Upper lobe of left lung (tissue), 6 donors: ENCODE data around the gene PTPN1. TPM values are rescaled to one million over a fixed set of nuclear protein-coding genes. Genes with fewer than 3 reads are reported as not detected.
A peak's percentile ranks its signal among the peaks of the same experiment; 100 is the strongest.

Experiments
- ATAC-seq, 2 donors: fragments of 200-7000 bp; cut with Tn5 transposase; one replicate each; pipeline ENCODE4 v1.9.1; 2022; ENCODE audit warnings: mild to moderate bottlenecking in 2 of 2, moderate library complexity in 2 of 2; ENCODE audit not compliant: low FRiP score in 2 of 2
- DNase-seq, 2 donors: peaks; one replicate each; pipeline ENCODE4 v3.0.0-alpha.2; 2019 to 2020
- H3K27ac ChIP-seq, 4 donors: fragments of 200-600 bp; sonication (generic); one replicate each; pipeline ENCODE4 v1.5.1; 2016 to 2019
- H3K27me3 ChIP-seq, 4 donors: fragments of 200-600 bp; sonication (generic); one replicate each; pipeline ENCODE4 v1.5.1; 2017 to 2019
- H3K36me3 ChIP-seq, 4 donors: fragments of 200-600 bp; sonication (generic); one replicate each; pipeline ENCODE4 v1.5.1; 2016 to 2019
- H3K4me1 ChIP-seq, 4 donors: fragments of 200-600 bp; sonication (generic); one replicate each; pipeline ENCODE4 v1.5.1; 2018 to 2019
- H3K4me3 ChIP-seq, 4 donors: fragments of 200-600 bp; sonication (generic); one replicate each; pipeline ENCODE4 v1.5.1; 2017 to 2019; ENCODE audit warnings: mild to moderate bottlenecking in 2 of 4, moderate library complexity in 1 of 4
- H3K9me3 ChIP-seq, 4 donors: fragments of 200-600 bp; sonication (generic); one replicate each; pipeline ENCODE4 v1.5.1; 2018 to 2019
- EP300 ChIP-seq, 4 donors: sonication (generic); formaldehyde crosslinking; IDR thresholded peaks; one replicate each; pipeline ENCODE4 v1.5.1; 2017; ENCODE audit warnings: antibody characterized with exemption in 4 of 4, control low read depth in 2 of 4
- POLR2A ChIP-seq, 4 donors: fragments of 450-650 bp; IDR thresholded peaks; one replicate each; pipeline ENCODE4 v1.5.1; 2016 to 2017; ENCODE audit warnings: antibody characterized with exemption in 4 of 4, mild to moderate bottlenecking in 2 of 4
- POLR2AphosphoS5 ChIP-seq, 2 donors: sonication (generic); formaldehyde crosslinking; IDR thresholded peaks; one replicate each; pipeline ENCODE4 v1.5.1; 2017; ENCODE audit warnings: antibody characterized with exemption in 2 of 2
- WGBS, 2 donors: methylation state at CpG; one replicate each; pipeline ENCODE4 v1.1.5; 2017 to 2018; 5-methylcytosine and 5-hydroxymethylcytosine counted together
- total RNA-seq, 6 donors: library from RNA; depleted of rRNA in 4 of 6; stranded (reverse); fragments of >200 nt in 4 of 6; gene quantifications; one replicate each; pipeline versions ENCODE4 v1.1.0 to v1.2.1, GENCODE V29; 2016 to 2021
- TF ChIP-seq, protein P1 (sequence below), 6 experiments: fragments of 450-650 bp in 4 of 6; fragments of 200-600 bp in 2 of 6; sonication (generic) in 2 of 6; IDR thresholded peaks; one replicate each; pipeline ENCODE4 v1.5.1; 2016 to 2019; ENCODE audit warnings: antibody characterized with exemption in 6 of 6
- donor health status: DM: no; HTN: no; CAD: no; lungs with moderate emphysema.
- donor health status: DM: no; HTN: yes; CAD: no; lungs with severe emphysema.

The PTPN1 gene
- total RNA-seq, 6 donors from 2014 or later, result 75.1 to 137 (median 96.1) TPM

GRCh38 chr20:50591233-50591852 lies 81.2 kb downstream of the PTPN1 start:
- Histone ChIP-seq H3K27ac (no peak overlapping the region), H3K36me3 (peaks cover 10 to 33% (median 26%) of the 10 kb centered on the region in 4 donors)
- WGBS, 2 donors, result 83 to 85% methylated on average over 5 of the region's 5 CpGs

GRCh38 chr20:50592282-50593004 lies 82.3 kb downstream of the PTPN1 start:
- Histone ChIP-seq H3K9me3 (no peaks in the 10 kb centered on the region), H3K36me3 (peaks cover 0 to 22% (median 16%) of the 10 kb centered on the region in 4 donors), H3K27me3 (no peaks in the 10 kb centered on the region), H3K27ac (peak overlapping the region in 2 of 4 donors; percentile 20 to 41), H3K4me3 (no peak overlapping the region), H3K4me1 (peaks cover 19 to 48% (median 25%) of the 10 kb centered on the region in 4 donors)
- WGBS, 2 donors, result 55 to 68% methylated on average over 16 to 19 of the region's 19 CpGs
- TF ChIP-seq EP300 (IDR thresholded peaks at IDR 0.05) (no peak), POLR2A (IDR thresholded peaks at IDR 0.05) (no peak)
- ATAC-seq, result peak; percentile 21 to 27
- DNase-seq, result peak; percentile 78 to 86

More at GRCh38 chr20:50591233-50591852, 81.2 kb downstream of the PTPN1 start:
- Histone ChIP-seq H3K27me3 (no peaks in the 10 kb centered on the region), H3K4me3 (no peak overlapping the region), H3K9me3 (no peaks in the 10 kb centered on the region), H3K4me1 (peaks cover 15 to 45% (median 23%) of the 10 kb centered on the region in 4 donors)
- TF ChIP-seq, protein P1, sequence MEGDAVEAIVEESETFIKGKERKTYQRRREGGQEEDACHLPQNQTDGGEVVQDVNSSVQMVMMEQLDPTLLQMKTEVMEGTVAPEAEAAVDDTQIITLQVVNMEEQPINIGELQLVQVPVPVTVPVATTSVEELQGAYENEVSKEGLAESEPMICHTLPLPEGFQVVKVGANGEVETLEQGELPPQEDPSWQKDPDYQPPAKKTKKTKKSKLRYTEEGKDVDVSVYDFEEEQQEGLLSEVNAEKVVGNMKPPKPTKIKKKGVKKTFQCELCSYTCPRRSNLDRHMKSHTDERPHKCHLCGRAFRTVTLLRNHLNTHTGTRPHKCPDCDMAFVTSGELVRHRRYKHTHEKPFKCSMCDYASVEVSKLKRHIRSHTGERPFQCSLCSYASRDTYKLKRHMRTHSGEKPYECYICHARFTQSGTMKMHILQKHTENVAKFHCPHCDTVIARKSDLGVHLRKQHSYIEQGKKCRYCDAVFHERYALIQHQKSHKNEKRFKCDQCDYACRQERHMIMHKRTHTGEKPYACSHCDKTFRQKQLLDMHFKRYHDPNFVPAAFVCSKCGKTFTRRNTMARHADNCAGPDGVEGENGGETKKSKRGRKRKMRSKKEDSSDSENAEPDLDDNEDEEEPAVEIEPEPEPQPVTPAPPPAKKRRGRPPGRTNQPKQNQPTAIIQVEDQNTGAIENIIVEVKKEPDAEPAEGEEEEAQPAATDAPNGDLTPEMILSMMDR (IDR thresholded peaks at IDR 0.05), result no peak
- TF ChIP-seq EP300 (IDR thresholded peaks at IDR 0.05) (no peak), POLR2AphosphoS5 (IDR thresholded peaks at IDR 0.05) (no peak)
- no peak for DNase-seq
- ATAC-seq, result no peak

DNA sequence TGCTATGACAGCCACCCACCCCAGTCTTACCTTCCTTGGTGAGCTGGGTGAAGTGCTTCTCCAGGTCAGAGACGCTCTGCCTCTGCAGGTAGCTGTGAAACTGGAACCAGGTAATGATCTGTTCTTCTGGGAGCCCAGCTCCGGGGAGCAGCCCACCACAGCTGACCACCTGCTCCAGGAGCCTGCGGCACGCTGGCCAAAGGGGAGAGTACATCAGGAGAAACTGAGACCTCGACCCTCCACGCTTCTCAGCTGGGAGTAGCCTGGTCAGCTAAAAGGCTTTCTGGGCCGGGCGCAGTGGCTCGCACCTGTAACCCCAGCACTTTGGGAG lies 82.8 kb downstream of the PTPN1 start:
- TF ChIP-seq, protein P1 (IDR thresholded peaks at IDR 0.05), result no peak
- TF ChIP-seq EP300 (IDR thresholded peaks at IDR 0.05), result no peak
- H3K4me1 ChIP-seq, result peaks cover 19 to 45% (median 24%) of the 10 kb centered on the region in 4 donors
- no peaks in the 10 kb centered on the region for H3K9me3 ChIP-seq
- WGBS, 2 donors, result 90 to 94% methylated on average over 4 to 9 of the region's 9 CpGs
- H3K27me3 ChIP-seq, result no peaks in the 10 kb centered on the region
- peak overlapping the region in 2 of 4 donors; percentile 20 to 41 for H3K27ac ChIP-seq
- ATAC-seq, result no peak
- H3K36me3 ChIP-seq, result peaks cover 0 to 17% (median 11%) of the 10 kb centered on the region in 4 donors
- DNase-seq, result no peak
- H3K4me3 ChIP-seq, result no peak overlapping the region

- WGBS, 2 donors, result 71 to 73% methylated on average over 10 to 11 of the region's 11 CpGs
- peaks cover 19 to 42% (median 22%) of the 10 kb centered on the region in 4 donors for H3K4me1 ChIP-seq
- H3K9me3 ChIP-seq, result no peaks in the 10 kb centered on the region
- DNase-seq (no peak), ATAC-seq (no peak)
- H3K36me3 ChIP-seq, result peaks cover 0 to 16% (median 9%) of the 10 kb centered on the region in 4 donors
- H3K27ac ChIP-seq, result no peak overlapping the region
- H3K4me3 ChIP-seq, result no peak overlapping the region
- no peaks in the 10 kb centered on the region for H3K27me3 ChIP-seq
- TF ChIP-seq, protein P1 (IDR thresholded peaks at IDR 0.05), result no peak
- TF ChIP-seq EP300 (IDR thresholded peaks at IDR 0.05) (no peak), POLR2A (IDR thresholded peaks at IDR 0.05) (no peak), POLR2AphosphoS5 (IDR thresholded peaks at IDR 0.05) (no peak)
Observed at GRCh38 chr20:50594231-50594590, 84.0 kb downstream of the PTPN1 start.

- no peak for TF ChIP-seq POLR2AphosphoS5 (IDR thresholded peaks at IDR 0.05)
- TF ChIP-seq EP300 (IDR thresholded peaks at IDR 0.05), result no peak
- no peak for TF ChIP-seq POLR2A (IDR thresholded peaks at IDR 0.05)
- TF ChIP-seq, protein P1 (IDR thresholded peaks at IDR 0.05), result no peak
- ATAC-seq, result peak in 1 of 2 donors; percentile 6
- Histone ChIP-seq H3K4me3 (no peak overlapping the region), H3K36me3 (peaks cover 0 to 11% (median 3%) of the 10 kb centered on the region in 4 donors), H3K4me1 (peaks cover 19 to 42% (median 22%) of the 10 kb centered on the region in 4 donors), H3K27me3 (no peaks in the 10 kb centered on the region), H3K9me3 (no peaks in the 10 kb centered on the region), H3K27ac (no peak overlapping the region)
- WGBS, 2 donors, result 59 to 63% methylated on average over 8 to 19 of the region's 19 CpGs
- DNase-seq, result no peak
Observed at GRCh38 chr20:50594591-50595432, 84.6 kb downstream of the PTPN1 start.
